ENCODE data around the gene SCUBE1.

DNA sequence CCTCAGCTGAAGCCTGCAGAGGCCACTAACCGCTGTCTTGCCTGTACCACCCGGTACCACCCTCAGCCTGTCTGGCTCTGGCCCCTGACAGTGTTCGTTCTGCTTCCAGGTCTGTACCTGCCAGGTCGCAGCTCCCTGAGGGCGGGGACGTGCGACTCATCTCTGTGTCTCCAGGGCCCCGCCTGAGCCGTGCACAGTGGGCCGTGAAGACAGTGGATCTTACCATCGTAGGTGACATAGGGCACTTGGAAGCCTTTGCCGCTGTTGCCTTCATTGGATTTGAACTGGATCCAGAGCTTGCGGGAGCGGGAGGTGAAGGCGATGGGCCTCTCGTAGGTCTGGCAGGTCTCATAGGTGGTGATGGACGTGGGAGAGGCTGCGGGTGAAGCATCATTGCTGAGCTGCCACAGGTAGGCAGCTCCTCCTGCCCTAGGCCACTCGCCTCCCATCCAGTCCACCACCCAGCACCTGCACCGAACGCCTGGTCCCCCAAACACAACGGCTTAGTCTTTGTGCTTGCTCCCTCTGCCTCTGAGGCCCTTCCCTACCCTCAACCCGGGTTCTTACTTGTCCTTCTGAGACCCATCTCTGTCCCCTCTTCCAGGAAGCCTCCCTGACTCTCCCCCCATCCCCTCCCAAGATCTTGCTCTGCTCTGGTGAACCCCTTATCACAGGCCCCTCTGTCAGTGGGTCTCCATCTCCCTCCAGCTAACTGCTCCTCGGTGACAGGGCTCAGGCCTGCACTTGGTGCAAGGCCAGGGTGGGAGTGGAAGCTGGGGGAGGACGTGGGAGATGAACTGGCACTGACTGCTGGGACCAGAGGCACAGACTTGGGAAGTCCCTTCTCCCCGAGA is 135.1 kb downstream of the SCUBE1 start:
- TF ChIP-seq, protein P1, sequence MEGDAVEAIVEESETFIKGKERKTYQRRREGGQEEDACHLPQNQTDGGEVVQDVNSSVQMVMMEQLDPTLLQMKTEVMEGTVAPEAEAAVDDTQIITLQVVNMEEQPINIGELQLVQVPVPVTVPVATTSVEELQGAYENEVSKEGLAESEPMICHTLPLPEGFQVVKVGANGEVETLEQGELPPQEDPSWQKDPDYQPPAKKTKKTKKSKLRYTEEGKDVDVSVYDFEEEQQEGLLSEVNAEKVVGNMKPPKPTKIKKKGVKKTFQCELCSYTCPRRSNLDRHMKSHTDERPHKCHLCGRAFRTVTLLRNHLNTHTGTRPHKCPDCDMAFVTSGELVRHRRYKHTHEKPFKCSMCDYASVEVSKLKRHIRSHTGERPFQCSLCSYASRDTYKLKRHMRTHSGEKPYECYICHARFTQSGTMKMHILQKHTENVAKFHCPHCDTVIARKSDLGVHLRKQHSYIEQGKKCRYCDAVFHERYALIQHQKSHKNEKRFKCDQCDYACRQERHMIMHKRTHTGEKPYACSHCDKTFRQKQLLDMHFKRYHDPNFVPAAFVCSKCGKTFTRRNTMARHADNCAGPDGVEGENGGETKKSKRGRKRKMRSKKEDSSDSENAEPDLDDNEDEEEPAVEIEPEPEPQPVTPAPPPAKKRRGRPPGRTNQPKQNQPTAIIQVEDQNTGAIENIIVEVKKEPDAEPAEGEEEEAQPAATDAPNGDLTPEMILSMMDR (conservative IDR thresholded peaks at IDR 0.05; ENCODE audit: low read depth in 2 of 2) = no peak
- TF ChIP-seq POLR2AphosphoS5 (IDR thresholded peaks at IDR 0.05; ENCODE audit: low read depth) (no peak), CREB1 (CRISPR knock-in tag; IDR thresholded peaks at IDR 0.05; ENCODE audit: low read depth) (no peak), EZH2 (IDR thresholded peaks at IDR 0.05; ENCODE audit: low read depth, unreplicated experiment) (no peak), EZH2phosphoT487 (IDR thresholded peaks at IDR 0.05; ENCODE audit: unreplicated experiment) (no peak), NANOG (IDR thresholded peaks at IDR 0.05; ENCODE audit: borderline replicate concordance) (no peak)
